ENCODE data around the gene NDUFS6.

GRCh38 chr5:1850324-1851154, 49.3 kb downstream of the NDUFS6 start:
- TF ChIP-seq CTCF (IDR thresholded peaks at IDR 0.05) (no peak), POLR2A (IDR thresholded peaks at IDR 0.05) (no peak)

Data from lower leg skin (tissue), 3 donors.